Skin epidermis (tissue), 12 donors: Measurements from ENCODE around the gene NGF.

ENCODE experiments used
- H3K27ac ChIP-seq, 21 experiments: fragments of 200-600 bp; sonication (generic) in 11 of 21; one replicate each; pipeline ENCODE4 v1.5.0; 2020; ENCODE audit warnings: mild to moderate bottlenecking in 3 of 21, inconsistent platforms in 2 of 21, moderate library complexity in 2 of 21
- H3K4me3 ChIP-seq, 7 experiments: fragments of 200-600 bp; sonication (generic) in 2 of 7; one replicate each; pipeline ENCODE4 v1.5.0; 2020; ENCODE audit warnings: inconsistent platforms in 2 of 7, mild to moderate bottlenecking in 2 of 7, moderate library complexity in 1 of 7

Gene NGF

GRCh38 chr1:115338457-115338820, 390 bp upstream of the NGF start:
- Histone ChIP-seq H3K4me3 (peak overlapping the region in 5 of 7 experiments; percentile 15 to 41 (median 29)), H3K27ac (no peak overlapping the region)

GRCh38 chr1:115337276-115337632, 795 bp downstream of the NGF start:
- peak overlapping the region in 5 of 21 experiments; percentile 5 to 61 (median 33) for H3K27ac ChIP-seq

GRCh38 chr1:115336741-115337140, 1.3 kb downstream of the NGF start:
- Histone ChIP-seq H3K27ac (no peak overlapping the region), H3K4me3 (no peak overlapping the region)

More at GRCh38 chr1:115337276-115337632, 795 bp downstream of the NGF start:
- H3K4me3 ChIP-seq: peak overlapping the region; percentile 15 to 41 (median 31)

- Histone ChIP-seq H3K4me3 (no peak overlapping the region), H3K27ac (peak overlapping the region in 1 of 21 experiments; percentile 15)
These were observed 5.0 kb downstream of the NGF start for GRCh38 chr1:115332813-115333608.

- Histone ChIP-seq H3K27ac (peak overlapping the region in 2 of 21 experiments; percentile 3 to 39), H3K4me3 (no peak overlapping the region)
These were observed 6.3 kb downstream of the NGF start for GRCh38 chr1:115331558-115332331.

- Histone ChIP-seq H3K27ac (peak overlapping the region in 3 of 21 experiments; percentile 11 to 39 (median 20)), H3K4me3 (no peak overlapping the region)
These were observed 7.5 kb downstream of the NGF start for GRCh38 chr1:115330480-115331013.

GRCh38 chr1:115329965-115330364, 8.1 kb downstream of the NGF start:
- no peak overlapping the region for H3K4me3 ChIP-seq
- peak overlapping the region in 2 of 21 experiments; percentile 11 to 39 for H3K27ac ChIP-seq

GRCh38 chr1:115327270-115327669, 10.8 kb downstream of the NGF start:
- Histone ChIP-seq H3K27ac (no peak overlapping the region), H3K4me3 (no peak overlapping the region)

GRCh38 chr1:115326419-115326818, 11.6 kb downstream of the NGF start:
- Histone ChIP-seq H3K4me3 (no peak overlapping the region), H3K27ac (peak overlapping the region in 1 of 21 experiments; percentile 31)

GRCh38 chr1:115325874-115326273, 12.2 kb downstream of the NGF start:
- peak overlapping the region in 1 of 21 experiments; percentile 31 for H3K27ac ChIP-seq
- H3K4me3 ChIP-seq: no peak overlapping the region

- Histone ChIP-seq H3K4me3 (no peak overlapping the region), H3K27ac (no peak overlapping the region)
These were observed 13.2 kb downstream of the NGF start for GRCh38 chr1:115324649-115325420.

GRCh38 chr1:115323366-115324004, 14.6 kb downstream of the NGF start:
- Histone ChIP-seq H3K27ac (no peak overlapping the region), H3K4me3 (no peak overlapping the region)

GRCh38 chr1:115322631-115323030, 15.4 kb downstream of the NGF start:
- Histone ChIP-seq H3K27ac (no peak overlapping the region), H3K4me3 (no peak overlapping the region)

GRCh38 chr1:115320377-115320776, 17.7 kb downstream of the NGF start:
- Histone ChIP-seq H3K4me3 (no peak overlapping the region), H3K27ac (no peak overlapping the region)

GRCh38 chr1:115319706-115320105, 18.3 kb downstream of the NGF start:
- no peak overlapping the region for H3K27ac ChIP-seq
- no peak overlapping the region for H3K4me3 ChIP-seq

- no peak overlapping the region for H3K27ac ChIP-seq
- no peak overlapping the region for H3K4me3 ChIP-seq
These were observed 20.7 kb downstream of the NGF start for GRCh38 chr1:115317101-115318012.

- Histone ChIP-seq H3K4me3 (no peak overlapping the region), H3K27ac (no peak overlapping the region)
These were observed 23.3 kb downstream of the NGF start for GRCh38 chr1:115314765-115315164.

GRCh38 chr1:115314092-115314491, 24.0 kb downstream of the NGF start:
- Histone ChIP-seq H3K4me3 (no peak overlapping the region), H3K27ac (no peak overlapping the region)
